Endothelial cell of umbilical vein (primary cell): ENCODE data around the gene TNFRSF8. TPM values are rescaled to one million over a fixed set of nuclear protein-coding genes. Genes with fewer than 3 reads are reported as not detected.

ENCODE experiments used
- BruUV-seq: library from RNA; stranded (reverse); fragments of 400-500 nt; replicated peaks from 2 replicates; lab custom pipeline; 2021; lab: Mats Ljungman, UMichigan
- CTCF ChIA-PET: fragments of 300-600, 350-600 bp; sonication (Branson Sonifier 250); formaldehyde crosslinking; loops from one replicate; lab custom pipeline; 2021; ENCODE audit warnings: antibody characterized with exemption, inconsistent platforms; lab: Charles Lee
- POLR2A ChIA-PET: fragments of 300-600, 350-600 bp; sonication (Branson Sonifier 250); formaldehyde crosslinking; loops from one replicate; lab custom pipeline; 2021; ENCODE audit warnings: antibody characterized with exemption, inconsistent platforms; lab: Charles Lee
- DNase-seq: peaks from one replicate; pipeline ENCODE4 v3.0.0-alpha.2; 2011; ENCODE audit warnings: low read depth, low spot score
- FAIRE-seq: peaks from 2 replicates; lab custom pipeline; 2011; peaks lifted over from hg19 to GRCh38; lab: Jason Lieb, UNC
- H2AFZ ChIP-seq: 2 replicates; pipeline ENCODE4 v1.6.0; 2012; ENCODE audit warnings: low read depth, low read length, control low read depth, inconsistent platforms
- H3K27ac ChIP-seq: 2 replicates; pipeline ENCODE4 v1.5.1; 2011; ENCODE audit warnings: low read depth, mild to moderate bottlenecking, control low read depth, low read length, moderate library complexity; ENCODE audit not compliant: insufficient read depth
- H3K27me3 ChIP-seq, 2 experiments: 2 replicates each; pipeline versions ENCODE4 v1.6.0 to v1.6.1; 2011; ENCODE audit warnings: low read length in 2 of 2, mixed read lengths in 1 of 2; ENCODE audit not compliant: control insufficient read depth in 2 of 2, insufficient read depth in 2 of 2
- H3K36me3 ChIP-seq, 2 experiments: 2 replicates in 1 of 2; 3 replicates in 1 of 2; pipeline ENCODE4 v1.5.1; 2011; ENCODE audit warnings: low read length in 2 of 2, mild to moderate bottlenecking in 1 of 2, moderate library complexity in 1 of 2; ENCODE audit not compliant: control insufficient read depth in 2 of 2, insufficient read depth in 2 of 2; ENCODE audit errors: extremely low read depth in 1 of 2
- H3K4me1 ChIP-seq: 3 replicates; pipeline ENCODE4 v1.5.1; 2011; ENCODE audit warnings: mild to moderate bottlenecking, low read length; ENCODE audit not compliant: control insufficient read depth, insufficient read depth; ENCODE audit errors: extremely low read depth
- H3K4me2 ChIP-seq: 2 replicates; pipeline ENCODE4 v1.6.1; 2011; ENCODE audit warnings: low read length, control low read depth, mixed read lengths; ENCODE audit not compliant: insufficient read depth
- H3K4me3 ChIP-seq, 3 experiments: fragments of 200-600 bp in 1 of 3; sonication (generic), shearing (Covaris generic) in 1 of 3; replicated peaks in 1 of 3; 2 replicates each; pipeline ENCODE4 v1.5.1; 2011 to 2016; ENCODE audit warnings: control low read depth in 3 of 3, low read length in 3 of 3, mild to moderate bottlenecking in 2 of 3, inconsistent platforms in 1 of 3, low read depth in 1 of 3, moderate library complexity in 1 of 3; ENCODE audit not compliant: insufficient read depth in 1 of 3
- H3K79me2 ChIP-seq: 2 replicates; pipeline ENCODE4 v1.6.0; 2012; ENCODE audit warnings: low read length, inconsistent platforms; ENCODE audit not compliant: control insufficient read depth, insufficient read depth
- H3K9ac ChIP-seq: replicated peaks from 2 replicates; pipeline ENCODE3; 2011; ENCODE audit warnings: low read length, control low read depth; ENCODE audit not compliant: insufficient read depth; ENCODE audit errors: extremely low read depth
- H3K9me1 ChIP-seq: replicated peaks from 3 replicates; pipeline ENCODE4 v1.6.0; 2011; ENCODE audit warnings: mild to moderate bottlenecking, low read length; ENCODE audit not compliant: control insufficient read depth, insufficient read depth; ENCODE audit errors: extremely low read depth
- H3K9me3 ChIP-seq: replicated peaks from 2 replicates; pipeline ENCODE4 v1.5.1; 2012; ENCODE audit warnings: low read length, inconsistent platforms; ENCODE audit not compliant: control insufficient read depth, insufficient read depth
- H4K20me1 ChIP-seq: replicated peaks from 2 replicates; pipeline ENCODE3; 2011; ENCODE audit warnings: mild to moderate bottlenecking, low read length; ENCODE audit not compliant: control insufficient read depth, insufficient read depth; ENCODE audit errors: extremely low read depth
- EZH2 ChIP-seq: IDR thresholded peaks from 2 replicates; pipeline ENCODE4 v1.6.1; 2012; ENCODE audit warnings: borderline replicate concordance, low read depth, mild to moderate bottlenecking, moderate library complexity, low read length, inconsistent platforms; ENCODE audit not compliant: severe bottlenecking
- FOS ChIP-seq: IDR thresholded peaks from 2 replicates; pipeline ENCODE4 v1.6.1; 2011; ENCODE audit warnings: mild to moderate bottlenecking, low read length, moderate library complexity, borderline replicate concordance; ENCODE audit not compliant: insufficient read depth
- GATA2 ChIP-seq: IDR thresholded peaks from 2 replicates; pipeline ENCODE4 v1.7.0; 2011; ENCODE audit warnings: low read depth, mild to moderate bottlenecking, moderate library complexity, mixed read lengths, low read length; ENCODE audit not compliant: insufficient read length, insufficient read depth
- JUN ChIP-seq: IDR thresholded peaks from 2 replicates; pipeline ENCODE4 v1.6.1; 2011; ENCODE audit warnings: borderline replicate concordance, low read depth; ENCODE audit not compliant: insufficient read length, insufficient read depth
- MYC ChIP-seq: IDR thresholded peaks from one replicate; pipeline ENCODE4 v1.6.1; 2011; ENCODE audit warnings: mild to moderate bottlenecking, low read depth, low read length
- POLR2A ChIP-seq: IDR thresholded peaks from 2 replicates; pipeline ENCODE4 v1.6.1; 2012; ENCODE audit warnings: low read depth, mild to moderate bottlenecking, control low read depth, low read length
- POLR2AphosphoS5 ChIP-seq: IDR thresholded peaks from 2 replicates; pipeline ENCODE4 v1.6.1; 2012; ENCODE audit warnings: low read depth, mild to moderate bottlenecking, control low read depth, low read length, moderate library complexity; ENCODE audit not compliant: insufficient read depth
- dilution Hi-C: fragments of 300-500 bp; cut with MboI; formaldehyde crosslinking; loops from one replicate; pipeline ENCODE4 v1.15.0; 2019; ENCODE audit warnings: low sequenced_read_pairs; ENCODE audit not compliant: extremely low pct_ligation_motif_present
- intact Hi-C: fragments of 100-400 bp; cut with micrococcal nuclease; formaldehyde crosslinking; loops from one replicate; pipeline ENCODE4 v1.10.0; 2022
- polyA plus RNA-seq, 4 experiments: library from polyadenylated mRNA; depleted of rRNA in 3 of 4; stranded (reverse) in 3 of 4; unstranded in 1 of 4; fragments of >200 nt; gene quantifications; 2 replicates each; pipeline versions ENCODE4 v1.2.1 to v1.2.3, GENCODE V29; 2011 to 2012; ENCODE audit warnings: missing spikeins in 1 of 4
- total RNA-seq: library from RNA; stranded (reverse); gene quantifications from 2 replicates; pipeline ENCODE4 v1.2.3, GENCODE V29; 2021
- TF ChIP-seq, protein P1 (sequence below), 2 donors: IDR thresholded peaks; 1 replicate in 1 of 2; 2 replicates in 1 of 2; pipeline ENCODE4 v1.5.1; 2011; ENCODE audit warnings: low read length in 2 of 2, mild to moderate bottlenecking in 2 of 2, moderate library complexity in 2 of 2, control low read depth in 1 of 2, inconsistent platforms in 1 of 2, low read depth in 1 of 2; ENCODE audit not compliant: insufficient read depth in 1 of 2; ENCODE audit errors: extremely low read depth in 1 of 2
- TF ChIP-seq, protein P2 (sequence below): IDR thresholded peaks from 2 replicates; pipeline ENCODE4 v1.6.1; 2011; ENCODE audit not compliant: insufficient read depth, insufficient read length

Gene TNFRSF8
- total and polyA plus RNA-seq, 2 donors (not counting 3 experiments of a cell fraction or from before 2014, with no cell fraction given): 0.47 TPM; not detected in 1

DNA sequence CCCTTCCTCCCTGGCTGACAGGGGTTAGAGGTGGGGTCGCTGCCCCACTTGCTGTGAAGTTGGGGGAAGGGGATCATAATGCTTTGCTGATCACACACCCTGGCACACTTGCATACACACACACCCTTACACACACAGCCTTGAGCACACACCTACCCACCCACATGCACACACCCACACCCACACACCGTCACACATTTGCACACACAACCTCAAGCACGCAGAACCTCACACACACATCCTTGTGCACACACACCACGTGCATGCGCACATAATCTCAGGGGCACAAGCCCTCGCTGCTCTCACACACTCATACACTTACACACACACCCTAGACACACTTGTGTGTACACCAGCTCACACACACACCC, 16.4 kb upstream of the TNFRSF8 start:
- H3K9me1 ChIP-seq: no peaks in the 10 kb centered on the region
- TF ChIP-seq POLR2AphosphoS5: no peak
- no peak for TF ChIP-seq GATA2
- TF ChIP-seq, protein P1, sequence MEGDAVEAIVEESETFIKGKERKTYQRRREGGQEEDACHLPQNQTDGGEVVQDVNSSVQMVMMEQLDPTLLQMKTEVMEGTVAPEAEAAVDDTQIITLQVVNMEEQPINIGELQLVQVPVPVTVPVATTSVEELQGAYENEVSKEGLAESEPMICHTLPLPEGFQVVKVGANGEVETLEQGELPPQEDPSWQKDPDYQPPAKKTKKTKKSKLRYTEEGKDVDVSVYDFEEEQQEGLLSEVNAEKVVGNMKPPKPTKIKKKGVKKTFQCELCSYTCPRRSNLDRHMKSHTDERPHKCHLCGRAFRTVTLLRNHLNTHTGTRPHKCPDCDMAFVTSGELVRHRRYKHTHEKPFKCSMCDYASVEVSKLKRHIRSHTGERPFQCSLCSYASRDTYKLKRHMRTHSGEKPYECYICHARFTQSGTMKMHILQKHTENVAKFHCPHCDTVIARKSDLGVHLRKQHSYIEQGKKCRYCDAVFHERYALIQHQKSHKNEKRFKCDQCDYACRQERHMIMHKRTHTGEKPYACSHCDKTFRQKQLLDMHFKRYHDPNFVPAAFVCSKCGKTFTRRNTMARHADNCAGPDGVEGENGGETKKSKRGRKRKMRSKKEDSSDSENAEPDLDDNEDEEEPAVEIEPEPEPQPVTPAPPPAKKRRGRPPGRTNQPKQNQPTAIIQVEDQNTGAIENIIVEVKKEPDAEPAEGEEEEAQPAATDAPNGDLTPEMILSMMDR (IDR thresholded peaks at IDR 0.05; ENCODE audit: extremely low read depth in 1 of 2, insufficient read depth in 1 of 2, low read depth in 1 of 2, low read length in 2 of 2): no peak
- TF ChIP-seq JUN: no peak
- TF ChIP-seq EZH2: no peak
- TF ChIP-seq, protein P2, sequence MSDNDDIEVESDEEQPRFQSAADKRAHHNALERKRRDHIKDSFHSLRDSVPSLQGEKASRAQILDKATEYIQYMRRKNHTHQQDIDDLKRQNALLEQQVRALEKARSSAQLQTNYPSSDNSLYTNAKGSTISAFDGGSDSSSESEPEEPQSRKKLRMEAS: no peak
- no peak for TF ChIP-seq POLR2A
- no peak for TF ChIP-seq MYC
- no peak for TF ChIP-seq FOS
- H3K27ac ChIP-seq: no peak overlapping the region
- FAIRE-seq: no peak
- POLR2A ChIA-PET: no interaction called here
- H4K20me1 ChIP-seq: no peaks in the 10 kb centered on the region
- H2AFZ ChIP-seq: no peak overlapping the region
- H3K9me3 ChIP-seq: no peaks in the 10 kb centered on the region
- no peaks in the 10 kb centered on the region for H3K27me3 ChIP-seq
- no peak for DNase-seq
- no TSS peak for BruUV-seq
- no peak overlapping the region for H3K4me2 ChIP-seq
- CTCF ChIA-PET: no interaction called here
- no peak overlapping the region for H3K4me3 ChIP-seq
- no peaks in the 10 kb centered on the region for H3K4me1 ChIP-seq
- intact Hi-C loops (no loop called here), dilution Hi-C loops (no loop called here)
- H3K9ac ChIP-seq: no peak overlapping the region
- H3K36me3 ChIP-seq: no peaks in the 10 kb centered on the region
- no peaks in the 10 kb centered on the region for H3K79me2 ChIP-seq
